IMR-90 (cell line): ENCODE results near the gene KCTD19. TPM values are rescaled to one million over a fixed set of nuclear protein-coding genes. Genes with fewer than 3 reads are reported as not detected.

Source experiments
- ATAC-seq: fragments of 200-7000 bp; cut with Tn5 transposase; 2 replicates; pipeline ENCODE4 v1.9.1; 2020; ENCODE audit warnings: low read depth, mild to moderate bottlenecking, moderate library complexity
- BruUV-seq: library from RNA; stranded (reverse); fragments of 400-500 nt; replicated peaks from 2 replicates; lab custom pipeline; 2021; lab: Mats Ljungman, UMichigan
- CTCF ChIA-PET: fragments of 300-600 bp; formaldehyde crosslinking; extraction: SDS; loops from one replicate; lab custom pipeline; 2021; ENCODE audit warnings: antibody characterized with exemption; lab: Yijun Ruan, JAX
- POLR2A ChIA-PET: fragments of 300-600 bp; sonication (Branson Sonifier 250); formaldehyde crosslinking; loops from one replicate; lab custom pipeline; 2022; ENCODE audit warnings: antibody characterized with exemption; ENCODE audit not compliant: unreplicated experiment; lab: Charles Lee
- DNase-seq: peaks from one replicate; pipeline ENCODE4 v3.0.0; 2013
- H2AFZ ChIP-seq: replicated peaks from 2 replicates; pipeline ENCODE3; 2013; ENCODE audit warnings: low read length, mild to moderate bottlenecking; ENCODE audit not compliant: poor library complexity
- H2AK5ac ChIP-seq: 2 replicates; pipeline ENCODE4 v1.6.1; 2013; ENCODE audit warnings: low read depth, low read length, inconsistent platforms
- H2AK9ac ChIP-seq: replicated peaks from 2 replicates; pipeline ENCODE3; 2013; ENCODE audit warnings: mild to moderate bottlenecking, low read depth, low read length, moderate library complexity; ENCODE audit not compliant: poor library complexity
- H2BK120ac ChIP-seq: 2 replicates; pipeline ENCODE4 v1.6.1; 2013; ENCODE audit warnings: low read depth, low read length, inconsistent platforms
- H2BK15ac ChIP-seq: 3 replicates; pipeline ENCODE4 v1.6.1; 2013; ENCODE audit warnings: low read depth, low read length, inconsistent platforms
- H2BK20ac ChIP-seq: 2 replicates; pipeline ENCODE4 v1.6.1; 2013; ENCODE audit warnings: low read depth, mild to moderate bottlenecking, inconsistent platforms, low read length, moderate library complexity
- H2BK5ac ChIP-seq: 2 replicates; pipeline ENCODE4 v1.6.1; 2013; ENCODE audit warnings: mild to moderate bottlenecking, low read depth, low read length, inconsistent platforms; ENCODE audit not compliant: poor library complexity, severe bottlenecking
- H3K14ac ChIP-seq: replicated peaks from 2 replicates; pipeline ENCODE4 v1.6.1; 2013; ENCODE audit warnings: low read depth, low read length, inconsistent platforms
- H3K18ac ChIP-seq: 2 replicates; pipeline ENCODE4 v1.6.1; 2013; ENCODE audit warnings: low read depth, low read length, control low read depth
- H3K23ac ChIP-seq: 2 replicates; pipeline ENCODE4 v1.6.1; 2013; ENCODE audit warnings: low read depth, low read length, inconsistent platforms
- H3K27ac ChIP-seq: 2 replicates; pipeline ENCODE4 v1.5.1; 2013; ENCODE audit warnings: mild to moderate bottlenecking, control low read depth, low read length; ENCODE audit not compliant: insufficient read depth
- H3K27me3 ChIP-seq: 2 replicates; pipeline ENCODE4 v1.6.1; 2013; ENCODE audit warnings: low read length; ENCODE audit not compliant: control insufficient read depth, insufficient read depth
- H3K36me3 ChIP-seq: 2 replicates; pipeline ENCODE4 v1.6.1; 2013; ENCODE audit warnings: low read length, mixed read lengths; ENCODE audit not compliant: control insufficient read depth, insufficient read depth
- H3K4ac ChIP-seq: 2 replicates; pipeline ENCODE4 v1.6.1; 2013; ENCODE audit warnings: low read depth, low read length, inconsistent platforms
- H3K4me1 ChIP-seq: 2 replicates; pipeline ENCODE4 v1.6.1; 2013; ENCODE audit warnings: low read length, mixed read lengths; ENCODE audit not compliant: control insufficient read depth, insufficient read depth
- H3K4me2 ChIP-seq: 2 replicates; pipeline ENCODE4 v1.6.1; 2013; ENCODE audit warnings: low read depth, mild to moderate bottlenecking, control low read depth, low read length, moderate library complexity
- H3K4me3 ChIP-seq: 2 replicates; pipeline ENCODE4 v1.5.1; 2013; ENCODE audit warnings: low read depth, mild to moderate bottlenecking, control low read depth, low read length, moderate library complexity; ENCODE audit not compliant: insufficient read depth
- H3K56ac ChIP-seq: 2 replicates; pipeline ENCODE4 v1.6.1; 2013; ENCODE audit warnings: low read length, inconsistent platforms; ENCODE audit not compliant: insufficient read depth; ENCODE audit errors: extremely low read depth
- H3K79me1 ChIP-seq, 2 experiments: 2 replicates each; pipeline ENCODE4 v1.6.1; 2013; ENCODE audit warnings: low read length in 2 of 2, inconsistent platforms in 1 of 2, low read depth in 1 of 2
- H3K9ac ChIP-seq: 2 replicates; pipeline ENCODE4 v1.6.1; 2013; ENCODE audit warnings: low read depth, low read length, control low read depth
- H3K9me1 ChIP-seq: 2 replicates; pipeline ENCODE4 v1.6.1; 2013; ENCODE audit warnings: low read length, inconsistent platforms; ENCODE audit not compliant: insufficient read depth
- H3K9me3 ChIP-seq: 2 replicates; pipeline ENCODE4 v1.6.1; 2013; ENCODE audit warnings: low read length; ENCODE audit not compliant: control insufficient read depth, insufficient read depth
- H4K20me1 ChIP-seq: 2 replicates; pipeline ENCODE4 v1.6.1; 2013; ENCODE audit warnings: low read length, inconsistent platforms; ENCODE audit not compliant: insufficient read depth
- H4K5ac ChIP-seq: 2 replicates; pipeline ENCODE4 v1.6.1; 2013; ENCODE audit warnings: mild to moderate bottlenecking, low read depth, low read length, control low read depth
- H4K8ac ChIP-seq, 2 experiments: 2 replicates each; pipeline ENCODE4 v1.6.1; 2013; ENCODE audit warnings: low read depth in 2 of 2, low read length in 2 of 2, control low read depth in 1 of 2, inconsistent platforms in 1 of 2
- H4K91ac ChIP-seq: 2 replicates; pipeline ENCODE4 v1.6.1; 2013; ENCODE audit warnings: low read depth, low read length, inconsistent platforms; ENCODE audit not compliant: insufficient read depth
- CTCF ChIP-seq: conservative IDR thresholded peaks from 2 replicates; pipeline ENCODE4 v1.5.1; 2012; ENCODE audit warnings: mild to moderate bottlenecking, low read depth, low read length, improper control_type of control experiment
- MXI1 ChIP-seq: IDR thresholded peaks from 2 replicates; pipeline ENCODE4 v1.6.1; 2012; ENCODE audit warnings: low read depth, mild to moderate bottlenecking, low read length, moderate library complexity, borderline replicate concordance
- RAD21 ChIP-seq: IDR thresholded peaks from 2 replicates; pipeline ENCODE4 v1.6.1; 2012; ENCODE audit warnings: low read length, improper control_type of control experiment
- RFX5 ChIP-seq: IDR thresholded peaks from 2 replicates; pipeline ENCODE4 v1.8.0; 2012; ENCODE audit warnings: low read depth, mild to moderate bottlenecking, low read length, moderate library complexity
- SMC3 ChIP-seq: fragments of 150-350 bp; IDR thresholded peaks from 2 replicates; pipeline ENCODE4 v1.6.1; 2016; ENCODE audit warnings: low read depth, mild to moderate bottlenecking, antibody characterized with exemption, low read length, moderate library complexity
- WGBS, 2 experiments: methylation state at CpG; one replicate each; pipeline versions ENCODE4 v1.1.5 to v1.1.7; 2013; ENCODE audit warnings: missing lambda C conversion rate in 2 of 2; ENCODE audit not compliant: insufficient read length in 1 of 2; ENCODE audit errors: extremely low coverage in 2 of 2; 5-methylcytosine and 5-hydroxymethylcytosine counted together
- dilution Hi-C: fragments of 300-500 bp; cut with HindIII; formaldehyde crosslinking; loops from one replicate; pipeline ENCODE4 v1.14.3; 2018; ENCODE audit warnings: low sequenced_read_pairs; ENCODE audit not compliant: unreplicated experiment
- in situ Hi-C: fragments of 300-500 bp; cut with MboI; formaldehyde crosslinking; loops from 3 replicates; pipeline ENCODE4 v1.14.3; 2019; ENCODE audit warnings: low sequenced_read_pairs, inconsistent platforms, mixed read lengths
- intact Hi-C: fragments of 100-400 bp; cut with micrococcal nuclease; formaldehyde crosslinking; loops from 2 replicates; pipeline ENCODE4 v1.10.0; 2022
- polyA plus RNA-seq, 3 experiments: library from polyadenylated mRNA; depleted of rRNA; stranded (reverse); fragments of >200 nt; gene quantifications; 2 replicates each; pipeline ENCODE4 v1.2.3, GENCODE V29; 2012; ENCODE audit warnings: low replicate concordance in 1 of 3
- total RNA-seq: library from RNA; depleted of rRNA; stranded (reverse); fragments of >200 nt; gene quantifications from 2 replicates; pipeline ENCODE4 v1.2.3, GENCODE V29; 2012

KCTD19 gene
- total and polyA plus RNA-seq, 2 of the 4 experiments (the other 2 are of a cell fraction): under 0.01 to 0.07 TPM

DNA sequence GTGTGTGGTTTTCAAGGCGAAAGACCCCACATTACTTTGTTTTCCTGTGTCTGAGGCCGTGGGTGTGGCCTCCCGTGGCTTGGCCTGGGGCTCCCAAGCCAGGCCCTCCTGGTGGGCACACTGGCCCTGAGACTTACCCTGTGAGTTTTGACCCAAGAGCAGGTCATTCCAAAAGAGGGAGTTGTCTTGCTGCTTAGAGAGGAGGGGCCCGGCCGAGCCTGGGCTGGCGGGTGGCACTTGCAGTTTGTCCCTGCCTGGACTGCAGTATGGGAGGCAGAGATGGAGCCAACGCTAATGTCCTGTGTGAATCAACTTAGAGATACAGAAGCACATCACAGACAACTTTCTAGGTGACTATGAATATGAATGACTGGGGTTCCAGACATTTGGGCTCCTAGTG, 24.5 kb downstream of the KCTD19 start:
- H2BK120ac ChIP-seq: no peak overlapping the region
- BruUV-seq: no TSS peak
- no peak overlapping the region for H3K4me3 ChIP-seq
- no peak overlapping the region for H4K8ac ChIP-seq
- intact Hi-C loops: no loop called here
- in situ Hi-C loops: no loop called here
- dilution Hi-C loops: no loop called here
- H3K27me3 ChIP-seq: no peaks in the 10 kb centered on the region
- H2AK9ac ChIP-seq: no peak overlapping the region
- no peak overlapping the region for H3K4me2 ChIP-seq
- H3K9me1 ChIP-seq: peaks cover 6% of the 10 kb centered on the region
- ATAC-seq (no peak), DNase-seq (no peak)
- H4K91ac ChIP-seq: no peak overlapping the region
- H4K20me1 ChIP-seq: no peaks in the 10 kb centered on the region
- no peak overlapping the region for H4K5ac ChIP-seq
- WGBS, 2 experiments: 100% methylated on average over 1 of the region's 7 CpGs; no CpG with 5 or more reads in 1 of the 2 experiments
- H2BK5ac ChIP-seq: no peak overlapping the region
- H2AK5ac ChIP-seq: no peak overlapping the region
- ChIA-PET POLR2A (no interaction called here), CTCF (no interaction called here)
- H3K4me1 ChIP-seq: peaks cover 9% of the 10 kb centered on the region
- no peak overlapping the region for H3K4ac ChIP-seq
- H3K9me3 ChIP-seq: no peaks in the 10 kb centered on the region
- H3K23ac ChIP-seq: no peak overlapping the region
- H2AFZ ChIP-seq: no peak overlapping the region
- no peak overlapping the region for H3K18ac ChIP-seq
- no peaks in the 10 kb centered on the region for H3K79me1 ChIP-seq
- TF ChIP-seq RAD21 (no peak), RFX5 (no peak), CTCF (no peak), MXI1 (no peak), SMC3 (no peak)
- H3K56ac ChIP-seq: no peak overlapping the region
- no peak overlapping the region for H3K27ac ChIP-seq
- no peak overlapping the region for H2BK20ac ChIP-seq
- H3K36me3 ChIP-seq: no peaks in the 10 kb centered on the region
- no peak overlapping the region for H3K14ac ChIP-seq
- H2BK15ac ChIP-seq: no peak overlapping the region
- H3K9ac ChIP-seq: no peak overlapping the region
